Measurements from ENCODE around the gene NPY2R.

DNA sequence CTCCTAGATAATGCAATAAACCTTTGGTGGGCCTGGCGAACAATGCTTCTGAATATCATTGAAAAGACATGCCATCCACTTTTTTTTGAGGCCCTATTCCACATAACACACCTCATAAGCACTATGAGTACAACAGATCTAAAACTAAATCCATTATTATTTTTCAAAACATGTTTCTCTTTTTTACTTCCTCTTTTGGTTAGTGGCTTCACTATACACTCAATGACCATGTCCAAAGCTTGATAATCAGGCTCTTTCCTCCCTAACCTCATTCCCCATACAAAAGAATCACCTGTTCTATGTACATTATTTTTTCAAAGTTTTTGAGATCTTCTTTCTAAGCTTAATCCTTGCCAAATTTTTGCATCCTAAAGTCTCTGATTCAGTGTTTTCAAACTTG is 20.4 kb upstream of the NPY2R start:
- TF ChIP-seq SUZ12 (IDR thresholded peaks at IDR 0.05; ENCODE audit: extremely low read depth, insufficient read depth, insufficient read length) (no peak), YY1 (IDR thresholded peaks at IDR 0.05; ENCODE audit: insufficient read depth, insufficient read length) (no peak)
